Measurements from ENCODE around the gene NUP98.

The NUP98 gene

DNA sequence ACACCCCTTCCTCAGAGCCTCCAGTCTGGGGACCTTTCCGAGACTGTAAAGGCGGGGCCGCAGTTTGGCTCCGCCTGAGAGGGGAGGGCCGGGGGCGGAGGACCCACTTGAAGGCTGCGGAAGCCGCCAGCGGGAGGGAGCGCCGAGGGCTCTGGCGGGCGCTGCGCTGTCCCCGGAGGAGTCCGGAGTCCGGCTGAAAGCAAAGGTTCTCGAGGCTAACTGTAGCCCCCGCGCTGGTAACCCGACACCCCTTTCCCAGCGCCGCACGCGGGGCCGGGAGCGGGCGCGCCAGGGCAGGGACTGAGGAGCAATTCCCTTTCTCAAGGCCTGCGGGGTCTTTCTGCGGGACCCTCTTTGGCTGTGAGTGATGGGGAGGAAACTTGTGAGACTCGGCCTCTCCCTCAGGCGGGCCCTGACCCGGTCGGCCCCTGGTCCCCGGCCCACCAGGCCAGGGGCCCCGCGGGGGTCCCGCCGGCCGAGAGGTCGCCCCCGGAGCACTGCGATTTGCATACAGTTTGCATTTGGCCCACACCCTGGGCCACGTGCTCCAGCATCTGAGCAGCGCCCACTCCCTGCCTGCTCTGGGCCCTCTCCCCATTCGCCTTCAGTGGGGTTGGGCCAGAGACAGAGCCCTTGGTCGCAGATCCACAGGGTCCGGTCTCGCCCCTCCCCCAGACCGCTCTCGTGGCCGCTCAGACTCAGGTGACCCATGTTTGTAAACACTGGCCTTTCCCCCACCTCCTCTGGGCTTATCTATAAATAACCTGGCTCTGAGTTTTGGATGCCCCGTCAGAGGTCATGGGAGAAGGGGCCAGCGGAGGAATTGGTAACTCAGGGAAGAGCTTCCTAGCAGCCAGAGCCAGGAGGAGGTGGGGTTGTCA lies 155.0 kb downstream of the NUP98 start:
- peak; percentile 97 for DNase-seq (ENCODE audit: low read depth, low spot score)

- no peak for DNase-seq (ENCODE audit: low read depth, low spot score)
Measured at GRCh38 chr11:3641701-3642070, 155.7 kb downstream of the NUP98 start, which contains the start of gene ART5. Gene ART5, minus strand, starts transcription at chr11:3641992. Its CDS starts 130 bp downstream, at chr11:3641862.

- no peak for DNase-seq (ENCODE audit: low read depth, low spot score)
Measured at GRCh38 chr11:3641191-3641590, 156.2 kb downstream of the NUP98 start.

- no peak for DNase-seq (ENCODE audit: low read depth, low spot score)
Measured at GRCh38 chr11:3639841-3640240, 157.5 kb downstream of the NUP98 start.

GRCh38 chr11:3638513-3638912 lies 158.8 kb downstream of the NUP98 start:
- DNase-seq (ENCODE audit: low read depth, low spot score) = no peak

- DNase-seq (ENCODE audit: low read depth, low spot score) = no peak
Measured at GRCh38 chr11:3637201-3637600, 160.2 kb downstream of the NUP98 start.

DNA sequence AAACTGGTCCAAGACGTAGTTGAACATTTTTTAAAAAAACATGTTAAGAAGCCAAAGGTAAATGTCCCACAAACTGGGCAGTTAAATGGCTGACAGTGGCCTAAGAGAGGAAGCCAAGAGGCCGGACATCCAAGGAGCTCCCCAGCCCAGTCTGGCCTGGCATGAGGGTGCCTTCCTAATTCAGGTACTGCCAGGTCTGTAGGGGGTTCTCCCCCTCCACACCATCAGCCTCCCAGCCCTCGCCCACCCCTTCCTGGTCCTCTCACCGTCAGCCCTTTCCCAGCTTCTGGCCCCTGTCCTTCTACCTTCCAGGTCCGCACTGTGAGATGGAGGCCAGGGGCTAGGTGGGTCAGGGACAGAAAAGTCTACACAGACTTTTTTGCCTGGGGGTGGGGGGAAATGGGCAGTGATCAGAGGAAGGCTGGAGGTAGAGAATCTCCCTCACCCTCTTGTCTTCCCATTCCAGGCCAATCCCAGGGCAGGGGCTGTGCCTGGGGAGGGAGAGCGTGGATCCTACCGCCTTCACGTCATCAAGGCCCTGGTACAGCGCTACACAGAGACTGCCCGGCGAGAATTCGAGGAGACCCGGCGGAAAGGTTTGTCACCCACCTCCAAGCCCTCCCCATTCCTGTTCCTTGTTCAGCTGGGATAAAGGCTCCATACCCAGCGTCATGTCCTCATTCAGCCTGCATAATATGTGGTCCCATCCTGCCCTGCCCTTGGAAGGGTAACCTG lies 161.5 kb downstream of the NUP98 start:
- DNase-seq (ENCODE audit: low read depth, low spot score) = no peak

DNA sequence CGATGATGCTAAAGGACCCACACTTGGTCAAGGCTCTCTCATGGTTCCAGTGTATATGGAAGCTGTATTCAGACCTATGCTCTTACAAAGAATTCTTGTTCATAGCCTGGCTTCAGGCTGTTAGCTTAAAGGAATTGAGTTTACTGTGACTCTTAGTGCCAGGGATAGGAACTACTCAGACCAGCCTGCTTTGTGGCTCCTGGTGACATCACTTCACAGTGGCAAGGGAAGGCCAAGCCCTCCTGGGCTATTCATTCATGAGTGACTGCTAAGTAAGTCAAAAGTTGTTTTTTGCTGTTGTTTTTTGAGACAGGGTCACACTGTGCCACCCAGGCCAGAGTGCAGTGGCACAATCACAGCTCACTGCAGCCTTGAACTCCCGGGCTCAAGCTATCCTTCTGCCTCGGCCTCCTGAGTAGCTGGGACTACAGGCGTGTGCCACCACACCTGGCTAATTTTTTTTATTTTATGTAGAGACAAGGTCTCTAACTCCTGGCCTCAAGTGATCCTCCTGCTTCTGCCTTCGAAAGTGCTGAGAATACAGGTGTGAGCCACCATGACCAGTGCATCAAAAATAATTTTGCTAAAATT lies 165.2 kb downstream of the NUP98 start:
- DNase-seq (ENCODE audit: low read depth, low spot score) = no peak

GRCh38 chr11:3631331-3631730 lies 166.0 kb downstream of the NUP98 start:
- no peak for DNase-seq (ENCODE audit: low read depth, low spot score)

- DNase-seq (ENCODE audit: low read depth, low spot score) = no peak
Measured at GRCh38 chr11:3627291-3627690, 170.1 kb downstream of the NUP98 start.

DNA sequence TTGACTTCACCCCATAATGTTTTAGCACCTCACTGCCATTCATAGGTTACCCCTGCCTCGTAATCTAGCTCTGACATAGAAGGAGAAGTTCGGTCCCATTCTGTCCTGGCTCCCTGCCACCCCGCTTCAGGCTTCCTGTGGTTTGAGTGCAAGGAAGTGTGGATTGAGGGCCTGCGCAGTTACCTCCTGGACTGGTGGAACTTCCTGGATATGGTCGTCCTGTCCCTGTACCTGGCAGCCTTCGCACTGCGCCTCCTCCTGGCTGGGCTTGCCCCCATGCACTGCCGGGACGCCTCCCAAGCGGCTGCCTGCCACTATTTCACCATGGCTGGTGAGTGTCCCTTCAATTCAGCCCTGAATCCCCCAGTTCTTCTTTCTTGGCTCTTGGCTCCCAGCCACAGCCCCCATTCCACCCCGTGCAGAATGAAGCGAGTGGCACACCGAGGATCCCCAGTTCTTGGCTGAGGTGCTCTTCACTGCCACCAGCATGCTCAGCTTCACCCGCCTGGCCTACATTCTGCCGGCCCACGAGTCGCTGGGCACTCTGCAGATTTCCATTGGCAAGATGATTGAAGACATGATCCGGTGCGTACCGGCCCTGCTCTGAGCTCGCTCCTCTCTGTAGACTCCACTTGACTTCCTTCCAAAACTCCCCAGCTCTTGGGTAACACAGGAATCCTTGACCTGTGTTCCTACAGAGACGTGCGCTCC lies 170.9 kb downstream of the NUP98 start:
- DNase-seq (ENCODE audit: low read depth, low spot score) = peak; percentile 30

Measured in ELF-1 (cell line).